T-cell (primary cell): ENCODE results near the gene APMAP. TPM values are rescaled to one million over a fixed set of nuclear protein-coding genes. Genes with fewer than 3 reads are reported as not detected.

ENCODE experiments used
- ATAC-seq, 4 experiments: fragments of 200-7000 bp in 3 of 4; fragments of 150-1000 bp in 1 of 4; cut with Tn5 transposase; replicated peaks in 1 of 4; 1 replicate in 3 of 4; 2 replicates in 1 of 4; pipeline ENCODE4 v1.10.0; 2021; ENCODE audit warnings: moderate library complexity in 3 of 4, mild to moderate bottlenecking in 2 of 4, moderate number of reproducible peaks in 1 of 4
- CTCF ChIA-PET, 2 donors: fragments of 300-600 bp; sonication (Branson Sonifier 250); formaldehyde crosslinking; loops; one replicate each; lab custom pipeline; 2022; ENCODE audit warnings: antibody characterized with exemption in 2 of 2; lab: Charles Lee
- POLR2A ChIA-PET, 2 donors: fragments of 300-600 bp; sonication (Branson Sonifier 250); formaldehyde crosslinking; loops; one replicate each; lab custom pipeline; 2022; ENCODE audit warnings: antibody characterized with exemption in 2 of 2; lab: Charles Lee
- DNase-seq, 35 experiments: peaks; one replicate each; pipeline versions ENCODE4 v3.0.0 to v3.0.0-alpha.2; 2013 to 2023
- H3K27ac ChIP-seq: one replicate; pipeline ENCODE4 v1.5.1; 2013; ENCODE audit warnings: low read length
- H3K27me3 ChIP-seq, 2 experiments: replicated peaks in 1 of 2; 1 replicate in 1 of 2; 2 replicates in 1 of 2; pipeline versions ENCODE4 v1.6.1 to v1.7.0; 2013; ENCODE audit warnings: low read length in 1 of 2, mixed read lengths in 1 of 2; ENCODE audit not compliant: control insufficient read depth in 2 of 2, insufficient read depth in 2 of 2; ENCODE audit errors: extremely low read depth in 1 of 2
- H3K36me3 ChIP-seq, 2 donors: 1 replicate in 1 of 2; 2 replicates in 1 of 2; pipeline versions ENCODE4 v1.6.1 to v1.7.0; 2013; ENCODE audit warnings: low read length in 1 of 2; ENCODE audit not compliant: control insufficient read depth in 2 of 2, insufficient read depth in 1 of 2; ENCODE audit errors: extremely low read depth in 1 of 2
- H3K4me1 ChIP-seq, 2 experiments: 1 replicate in 1 of 2; 2 replicates in 1 of 2; pipeline versions ENCODE4 v1.6.1 to v1.7.0; 2013; ENCODE audit warnings: low read length in 2 of 2, mixed read lengths in 1 of 2; ENCODE audit not compliant: insufficient read depth in 2 of 2, control insufficient read depth in 1 of 2; ENCODE audit errors: extremely low read depth in 1 of 2
- H3K4me3 ChIP-seq, 2 donors: 1 replicate in 1 of 2; 2 replicates in 1 of 2; pipeline versions ENCODE4 v1.5.1 to v1.7.0; 2013; ENCODE audit warnings: mild to moderate bottlenecking in 2 of 2, low read length in 1 of 2, moderate library complexity in 1 of 2; ENCODE audit not compliant: control insufficient read depth in 1 of 2; ENCODE audit errors: extremely low read depth in 1 of 2
- H3K9me3 ChIP-seq: 2 replicates; pipeline ENCODE4 v1.7.0; 2013
- H3K27ac Mint-ChIP-seq, 2 donors: one replicate each; pipeline ENCODE4 v1.8.0; 2020 to 2021; ENCODE audit warnings: mild to moderate bottlenecking in 2 of 2, mixed read lengths in 2 of 2
- H3K27me3 Mint-ChIP-seq, 2 donors: one replicate each; pipeline ENCODE4 v1.8.0; 2021 to 2022; ENCODE audit warnings: mixed read lengths in 2 of 2
- H3K36me3 Mint-ChIP-seq: one replicate; pipeline ENCODE4 v1.8.0; 2021; ENCODE audit warnings: mixed read lengths
- H3K4me1 Mint-ChIP-seq, 3 donors: one replicate each; pipeline ENCODE4 v1.8.0; 2020 to 2022; ENCODE audit warnings: mixed read lengths in 3 of 3, mild to moderate bottlenecking in 1 of 3
- H3K4me3 Mint-ChIP-seq, 3 donors: one replicate each; pipeline ENCODE4 v1.8.0; 2020 to 2022; ENCODE audit warnings: mild to moderate bottlenecking in 3 of 3, mixed read lengths in 3 of 3, moderate library complexity in 3 of 3
- H3K9me3 Mint-ChIP-seq, 3 donors: one replicate each; pipeline ENCODE4 v1.8.0; 2020 to 2022; ENCODE audit warnings: mixed read lengths in 3 of 3
- WGBS: methylation state at CpG from one replicate; pipeline ENCODE4 v1.1.5; 2013; ENCODE audit warnings: missing lambda C conversion rate; ENCODE audit not compliant: insufficient coverage; 5-methylcytosine and 5-hydroxymethylcytosine counted together
- total RNA-seq, 35 experiments: library from RNA in 6 of 35; stranded (reverse) in 6 of 35; fragments of 120-200 nt in 1 of 35; gene quantifications; one replicate each; pipeline versions ENCODE4 v1.2.1 to v1.2.4 and lab custom pipeline; 2013 to 2026

Gene APMAP
- total RNA-seq, 5 donors from 2014 or later (not counting 1 experiment from before 2014, with no cell fraction given) = 32.2 to 53.0 (median 49.8) TPM

GRCh38 chr20:25032478-25033264 lies 40.1 kb upstream of the APMAP start:
- Histone ChIP-seq H3K27me3 (no peaks in the 10 kb centered on the region), H3K27ac (no peak overlapping the region), H3K4me1 (peaks cover 19 to 26% of the 10 kb centered on the region in 2 experiments), H3K36me3 (peaks cover 2 to 23% of the 10 kb centered on the region in 2 donors), H3K4me3 (no peak overlapping the region), H3K9me3 (no peaks in the 10 kb centered on the region)
- ATAC-seq (no peak), DNase-seq (no peak)
- ChIA-PET POLR2A (no interaction called here), CTCF (interaction anchor here (0.6 to 1.5 kb wide), 3 partner anchors 22 to 390 kb away, joined by 3 read pairs; no protein-coding TSS in a partner anchor)
- H3K4me1 Mint-ChIP-seq = peaks cover 46 to 54% (median 50%) of the 10 kb centered on the region in 3 donors
- no peaks in the 10 kb centered on the region for H3K27me3 Mint-ChIP-seq
- no peak overlapping the region for H3K27ac Mint-ChIP-seq
- H3K9me3 Mint-ChIP-seq = no peaks in the 10 kb centered on the region
- 95% methylated on average over 27 of the region's 29 CpGs for WGBS
- peaks cover 21% of the 10 kb centered on the region for H3K36me3 Mint-ChIP-seq
- H3K4me3 Mint-ChIP-seq = no peak overlapping the region

- H3K27me3 ChIP-seq = no peaks in the 10 kb centered on the region
- 100% methylated on average over 9 of the region's 16 CpGs for WGBS
- Mint-ChIP-seq H3K4me3 (no peak overlapping the region), H3K27ac (no peak overlapping the region), H3K36me3 (peaks cover 26% of the 10 kb centered on the region), H3K9me3 (no peaks in the 10 kb centered on the region), H3K27me3 (no peaks in the 10 kb centered on the region), H3K4me1 (peaks cover 43 to 54% (median 50%) of the 10 kb centered on the region in 3 donors)
- H3K4me3 ChIP-seq = no peak overlapping the region
- no peak for ATAC-seq
- CTCF ChIA-PET = interaction anchor here (0.5 to 1.5 kb wide), 3 partner anchors 23 to 391 kb away, joined by 3 read pairs; no protein-coding TSS in a partner anchor
- POLR2A ChIA-PET = no interaction called here
- no peaks in the 10 kb centered on the region for H3K9me3 ChIP-seq
- no peak for DNase-seq
- peaks cover 2 to 21% of the 10 kb centered on the region in 2 donors for H3K36me3 ChIP-seq
- H3K4me1 ChIP-seq = peaks cover 13 to 20% of the 10 kb centered on the region in 2 experiments
- no peak overlapping the region for H3K27ac ChIP-seq
Observed at GRCh38 chr20:25032065-25032477, 39.5 kb upstream of the APMAP start.

- no peak overlapping the region for H3K27ac Mint-ChIP-seq
- ChIA-PET POLR2A (no interaction called here), CTCF (interaction anchor here in 1 of 2 donors (0.5 kb wide), 1 partner anchor 371 kb away, joined by 3 read pairs; no protein-coding TSS in a partner anchor)
- DNase-seq = no peak
- H3K36me3 ChIP-seq = peaks cover 2 to 26% of the 10 kb centered on the region in 2 donors
- no peaks in the 10 kb centered on the region for H3K9me3 ChIP-seq
- H3K4me1 ChIP-seq = peaks cover 6 to 13% of the 10 kb centered on the region in 2 experiments
- H3K27me3 Mint-ChIP-seq = no peaks in the 10 kb centered on the region
- H3K4me3 ChIP-seq = no peak overlapping the region
- peaks cover 42 to 46% (median 45%) of the 10 kb centered on the region in 3 donors for H3K4me1 Mint-ChIP-seq
- ATAC-seq = no peak
- no peak overlapping the region for H3K27ac ChIP-seq
- 100% methylated on average over 2 of the region's 3 CpGs for WGBS
- no peaks in the 10 kb centered on the region for H3K27me3 ChIP-seq
- H3K4me3 Mint-ChIP-seq = no peak overlapping the region
- no peaks in the 10 kb centered on the region for H3K9me3 Mint-ChIP-seq
- H3K36me3 Mint-ChIP-seq = peaks cover 32% of the 10 kb centered on the region
Observed at GRCh38 chr20:25031241-25031640, 38.7 kb upstream of the APMAP start.

GRCh38 chr20:25030649-25031207 lies 38.2 kb upstream of the APMAP start:
- Histone ChIP-seq H3K27me3 (no peaks in the 10 kb centered on the region), H3K36me3 (peaks cover 2 to 30% of the 10 kb centered on the region in 2 donors), H3K9me3 (no peaks in the 10 kb centered on the region), H3K27ac (no peak overlapping the region), H3K4me1 (peaks cover 2 to 13% of the 10 kb centered on the region in 2 experiments), H3K4me3 (no peak overlapping the region)
- Mint-ChIP-seq H3K27ac (no peak overlapping the region), H3K27me3 (no peaks in the 10 kb centered on the region), H3K9me3 (no peaks in the 10 kb centered on the region), H3K4me3 (no peak overlapping the region), H3K4me1 (peaks cover 36 to 42% (median 42%) of the 10 kb centered on the region in 3 donors), H3K36me3 (peaks cover 34% of the 10 kb centered on the region)
- ATAC-seq = no peak
- no peak for DNase-seq
- ChIA-PET CTCF (no interaction called here), POLR2A (no interaction called here)
- 97% methylated on average over 7 of the region's 8 CpGs for WGBS

GRCh38 chr20:25030007-25030648 lies 37.6 kb upstream of the APMAP start:
- WGBS = 98% methylated on average over 4 of the region's 5 CpGs
- H3K27me3 Mint-ChIP-seq = no peaks in the 10 kb centered on the region
- peaks cover 31 to 39% (median 37%) of the 10 kb centered on the region in 3 donors for H3K4me1 Mint-ChIP-seq
- no peak overlapping the region for H3K4me3 Mint-ChIP-seq
- ChIA-PET CTCF (no interaction called here), POLR2A (no interaction called here)
- H3K4me1 ChIP-seq = peaks cover 0 to 13% of the 10 kb centered on the region in 2 experiments
- no peak overlapping the region for H3K27ac ChIP-seq
- H3K9me3 ChIP-seq = no peaks in the 10 kb centered on the region
- DNase-seq = no peak
- no peaks in the 10 kb centered on the region for H3K9me3 Mint-ChIP-seq
- peaks cover 34% of the 10 kb centered on the region for H3K36me3 Mint-ChIP-seq
- H3K27ac Mint-ChIP-seq = no peak overlapping the region
- no peak for ATAC-seq
- H3K36me3 ChIP-seq = peaks cover 2 to 34% of the 10 kb centered on the region in 2 donors
- no peaks in the 10 kb centered on the region for H3K27me3 ChIP-seq
- H3K4me3 ChIP-seq = no peak overlapping the region

- ChIA-PET CTCF (no interaction called here), POLR2A (no interaction called here)
- H3K27me3 ChIP-seq = no peaks in the 10 kb centered on the region
- H3K4me1 Mint-ChIP-seq = peaks cover 30 to 39% (median 31%) of the 10 kb centered on the region in 3 donors
- no peaks in the 10 kb centered on the region for H3K9me3 ChIP-seq
- DNase-seq (no peak), ATAC-seq (no peak)
- no peak overlapping the region for H3K27ac ChIP-seq
- H3K27me3 Mint-ChIP-seq = no peaks in the 10 kb centered on the region
- H3K27ac Mint-ChIP-seq = no peak overlapping the region
- peaks cover 54% of the 10 kb centered on the region for H3K36me3 Mint-ChIP-seq
- 97% methylated on average over 4 of the region's 4 CpGs for WGBS
- no peak overlapping the region for H3K4me3 Mint-ChIP-seq
- no peaks in the 10 kb centered on the region for H3K9me3 Mint-ChIP-seq
- H3K4me3 ChIP-seq = no peak overlapping the region
- peaks cover 8 to 60% of the 10 kb centered on the region in 2 donors for H3K36me3 ChIP-seq
- H3K4me1 ChIP-seq = peaks cover 0 to 24% of the 10 kb centered on the region in 2 experiments
Observed at GRCh38 chr20:25025986-25026605, 33.5 kb upstream of the APMAP start.
